ENCODE measurements around the gene STAT5B. TPM values are rescaled to one million over a fixed set of nuclear protein-coding genes. Genes with fewer than 3 reads are reported as not detected.

The STAT5B gene
- total RNA-seq, 1 donor from 2014 or later = 32.8 TPM

DNA sequence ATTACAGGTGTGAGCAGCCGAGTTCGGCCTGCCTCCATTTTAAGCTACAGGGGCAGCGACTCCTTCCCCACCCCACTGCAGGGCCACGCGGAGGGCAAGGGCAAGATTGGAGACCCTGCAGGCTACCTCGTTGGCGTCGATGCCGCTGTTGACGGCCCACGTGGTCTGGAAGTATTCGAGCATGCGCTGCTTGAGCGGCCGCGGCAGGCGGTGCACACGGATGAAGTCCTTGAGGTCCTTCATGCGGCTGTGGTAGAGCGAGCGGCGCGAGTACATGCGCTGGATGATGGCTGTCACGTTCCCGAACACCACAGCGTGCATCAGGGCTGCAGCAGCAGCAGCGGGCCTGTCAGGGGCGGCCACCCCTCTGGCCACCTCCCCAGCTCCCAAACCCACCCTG is 106.8 kb downstream of the STAT5B start:
- Mint-ChIP-seq H3K4me3 (ENCODE audit: unreplicated experiment) (no peak overlapping the region), H3K4me1 (ENCODE audit: low read depth) (no peaks in the 10 kb centered on the region), H3K27ac (ENCODE audit: unreplicated experiment) (no peak overlapping the region), H3K36me3 (ENCODE audit: low read depth) (no peaks in the 10 kb centered on the region), H3K27me3 (ENCODE audit: low read depth) (peaks cover 21% of the 10 kb centered on the region), H3K9me3 (ENCODE audit: low read depth) (no peaks in the 10 kb centered on the region)
- TF ChIP-seq, protein P1, sequence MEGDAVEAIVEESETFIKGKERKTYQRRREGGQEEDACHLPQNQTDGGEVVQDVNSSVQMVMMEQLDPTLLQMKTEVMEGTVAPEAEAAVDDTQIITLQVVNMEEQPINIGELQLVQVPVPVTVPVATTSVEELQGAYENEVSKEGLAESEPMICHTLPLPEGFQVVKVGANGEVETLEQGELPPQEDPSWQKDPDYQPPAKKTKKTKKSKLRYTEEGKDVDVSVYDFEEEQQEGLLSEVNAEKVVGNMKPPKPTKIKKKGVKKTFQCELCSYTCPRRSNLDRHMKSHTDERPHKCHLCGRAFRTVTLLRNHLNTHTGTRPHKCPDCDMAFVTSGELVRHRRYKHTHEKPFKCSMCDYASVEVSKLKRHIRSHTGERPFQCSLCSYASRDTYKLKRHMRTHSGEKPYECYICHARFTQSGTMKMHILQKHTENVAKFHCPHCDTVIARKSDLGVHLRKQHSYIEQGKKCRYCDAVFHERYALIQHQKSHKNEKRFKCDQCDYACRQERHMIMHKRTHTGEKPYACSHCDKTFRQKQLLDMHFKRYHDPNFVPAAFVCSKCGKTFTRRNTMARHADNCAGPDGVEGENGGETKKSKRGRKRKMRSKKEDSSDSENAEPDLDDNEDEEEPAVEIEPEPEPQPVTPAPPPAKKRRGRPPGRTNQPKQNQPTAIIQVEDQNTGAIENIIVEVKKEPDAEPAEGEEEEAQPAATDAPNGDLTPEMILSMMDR (IDR thresholded peaks at IDR 0.05) = no peak
- no peak for DNase-seq (ENCODE audit: low spot score)

DNA sequence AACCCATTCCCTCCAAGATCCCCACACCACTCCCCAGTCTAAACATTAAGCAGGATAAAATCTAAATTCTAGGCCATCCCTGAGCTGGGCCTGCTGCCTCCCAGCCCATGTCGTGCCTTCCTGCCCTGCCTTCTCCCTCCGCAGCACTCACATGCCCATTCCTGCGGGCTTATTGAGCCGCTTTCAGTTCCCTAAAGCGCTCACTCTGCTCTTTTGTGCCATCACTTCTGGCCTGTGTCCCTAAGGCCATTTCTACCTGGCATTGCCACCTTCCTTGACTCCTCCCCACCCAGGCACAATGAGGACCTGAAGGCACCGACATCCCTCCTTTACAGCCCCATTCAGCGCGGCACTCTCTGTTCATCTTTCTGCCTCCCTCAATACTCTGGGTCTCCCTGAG is 108.4 kb downstream of the STAT5B start:
- TF ChIP-seq, protein P1 (IDR thresholded peaks at IDR 0.05) = no peak
- H3K4me1 Mint-ChIP-seq (ENCODE audit: low read depth) = no peaks in the 10 kb centered on the region
- no peak overlapping the region for H3K4me3 Mint-ChIP-seq (ENCODE audit: unreplicated experiment)
- no peak overlapping the region for H3K27ac Mint-ChIP-seq (ENCODE audit: unreplicated experiment)
- DNase-seq (ENCODE audit: low spot score) = no peak
- peaks cover 20% of the 10 kb centered on the region for H3K27me3 Mint-ChIP-seq (ENCODE audit: low read depth)
- H3K9me3 Mint-ChIP-seq (ENCODE audit: low read depth) = no peaks in the 10 kb centered on the region
- H3K36me3 Mint-ChIP-seq (ENCODE audit: low read depth) = no peaks in the 10 kb centered on the region

DNA sequence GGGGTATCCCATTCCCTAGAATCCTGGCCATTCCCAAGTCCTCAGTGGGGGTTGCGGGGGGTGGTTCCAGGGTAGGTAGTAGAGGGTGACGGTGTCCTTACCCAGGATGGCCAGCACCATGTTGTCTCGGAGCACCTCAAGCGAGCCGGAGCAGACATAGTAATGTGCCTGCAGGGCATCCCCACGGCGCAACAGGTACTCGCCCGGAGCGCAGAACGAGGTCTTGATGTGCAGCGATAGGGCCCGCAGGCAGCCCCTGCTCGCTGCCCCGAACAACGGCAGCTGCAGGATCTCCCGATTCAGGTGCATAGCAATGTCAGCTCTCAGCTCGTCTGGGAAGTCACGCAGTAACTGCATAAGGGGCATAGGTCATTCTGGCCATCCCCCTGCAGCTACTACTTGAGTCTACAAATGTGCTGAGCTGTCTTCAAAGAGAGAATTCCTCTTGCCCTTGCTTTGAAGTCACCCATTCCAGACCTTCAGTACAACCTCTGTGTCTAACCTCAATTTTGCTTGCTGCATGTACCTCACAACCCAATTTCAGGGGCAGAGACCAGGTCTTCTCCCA is 109.9 kb downstream of the STAT5B start:
- Mint-ChIP-seq H3K36me3 (ENCODE audit: low read depth) (no peaks in the 10 kb centered on the region), H3K4me3 (ENCODE audit: unreplicated experiment) (no peak overlapping the region), H3K27ac (ENCODE audit: unreplicated experiment) (no peak overlapping the region), H3K27me3 (ENCODE audit: low read depth) (peaks cover 12% of the 10 kb centered on the region), H3K9me3 (ENCODE audit: low read depth) (no peaks in the 10 kb centered on the region), H3K4me1 (ENCODE audit: low read depth) (no peaks in the 10 kb centered on the region)
- TF ChIP-seq, protein P1 (IDR thresholded peaks at IDR 0.05) = no peak
- peak; percentile 94 for DNase-seq (ENCODE audit: low spot score)

DNA sequence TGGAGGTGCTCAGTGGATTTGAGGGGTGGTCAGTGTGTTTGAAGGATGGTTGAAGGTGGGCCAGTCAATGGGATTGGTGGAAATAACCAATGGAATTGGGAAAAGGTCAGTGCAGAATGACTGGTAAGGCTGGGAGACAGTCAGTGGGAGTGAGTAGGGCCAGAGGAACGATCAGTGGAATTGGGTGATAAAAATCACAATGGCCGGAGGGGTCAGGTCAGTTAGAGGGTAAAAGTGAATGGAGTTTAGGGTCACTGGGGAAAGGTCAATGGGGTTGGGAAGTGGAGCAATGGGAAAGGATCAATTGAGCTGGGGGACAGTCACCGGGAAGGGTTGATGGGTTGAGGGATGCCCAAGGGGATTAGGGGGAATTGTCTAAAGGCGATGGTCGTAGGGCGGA is 110.4 kb downstream of the STAT5B start:
- H3K27me3 Mint-ChIP-seq (ENCODE audit: low read depth) = peaks cover 7% of the 10 kb centered on the region
- TF ChIP-seq, protein P1 (IDR thresholded peaks at IDR 0.05) = no peak
- H3K4me3 Mint-ChIP-seq (ENCODE audit: unreplicated experiment) = no peak overlapping the region
- H3K9me3 Mint-ChIP-seq (ENCODE audit: low read depth) = no peaks in the 10 kb centered on the region
- H3K36me3 Mint-ChIP-seq (ENCODE audit: low read depth) = no peaks in the 10 kb centered on the region
- H3K4me1 Mint-ChIP-seq (ENCODE audit: low read depth) = no peaks in the 10 kb centered on the region
- H3K27ac Mint-ChIP-seq (ENCODE audit: unreplicated experiment) = no peak overlapping the region
- no peak for DNase-seq (ENCODE audit: low spot score)

DNA sequence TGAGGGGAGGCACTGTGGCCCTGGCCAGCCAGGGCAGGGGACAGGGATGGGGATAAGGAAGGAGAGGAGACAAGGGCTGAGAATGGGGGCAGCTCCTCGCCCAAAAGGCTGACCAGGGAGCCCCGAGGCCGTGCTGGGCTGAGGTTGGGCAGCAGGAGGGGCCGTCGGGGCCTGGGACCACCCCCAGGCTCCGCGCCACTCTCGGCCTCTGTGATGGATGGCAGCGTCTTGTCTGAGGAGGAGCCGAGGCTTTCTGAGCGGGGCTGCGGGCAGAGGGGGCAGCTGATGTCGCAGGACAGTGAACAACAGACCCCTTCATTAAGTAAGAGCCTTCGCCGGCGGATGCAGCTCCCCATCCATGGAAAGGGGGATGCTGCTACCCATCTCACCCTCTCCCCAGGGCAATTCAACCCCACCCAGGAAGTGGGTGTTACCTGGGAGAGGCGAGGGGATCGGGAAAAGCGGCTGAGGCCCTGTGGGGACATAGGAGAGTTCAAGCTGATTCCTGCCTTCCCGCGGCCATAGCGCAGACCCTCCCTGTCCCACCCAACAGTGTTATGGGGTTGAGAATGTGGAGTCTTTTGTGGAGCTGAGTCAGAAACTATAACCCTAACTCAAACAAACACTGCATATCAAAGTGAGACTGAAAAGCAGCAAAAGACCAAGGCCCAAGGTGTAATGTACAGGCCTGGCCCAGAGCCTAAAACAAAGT is 112.3 kb downstream of the STAT5B start:
- H3K36me3 Mint-ChIP-seq (ENCODE audit: low read depth) = no peaks in the 10 kb centered on the region
- DNase-seq (ENCODE audit: low spot score) = no peak

More for the DNA sequence above, 112.3 kb downstream of the STAT5B start:
- H3K4me1 Mint-ChIP-seq (ENCODE audit: low read depth) = no peaks in the 10 kb centered on the region
- no peak overlapping the region for H3K27ac Mint-ChIP-seq (ENCODE audit: unreplicated experiment)
- peaks cover 2% of the 10 kb centered on the region for H3K27me3 Mint-ChIP-seq (ENCODE audit: low read depth)
- TF ChIP-seq, protein P1 (IDR thresholded peaks at IDR 0.05) = no peak
- H3K4me3 Mint-ChIP-seq (ENCODE audit: unreplicated experiment) = no peak overlapping the region
- H3K9me3 Mint-ChIP-seq (ENCODE audit: low read depth) = no peaks in the 10 kb centered on the region
